Peyer's patch (tissue), 4 donors: ENCODE measurements around the gene DNAH8.

Experiments used
- CTCF ChIP-seq, 6 experiments: fragments of 450-650 bp in 4 of 6; fragments of 200-600 bp in 2 of 6; sonication (generic) in 1 of 6; IDR thresholded peaks; one replicate each; pipeline ENCODE4 v1.5.1; 2017 to 2019; ENCODE audit warnings: antibody characterized with exemption in 6 of 6, mild to moderate bottlenecking in 3 of 6, moderate library complexity in 1 of 6
- POLR2A ChIP-seq, 2 donors: fragments of 450-650 bp; IDR thresholded peaks; one replicate each; pipeline ENCODE4 v1.5.1; 2017; ENCODE audit warnings: antibody characterized with exemption in 2 of 2, mild to moderate bottlenecking in 2 of 2, moderate library complexity in 2 of 2

- no peak for TF ChIP-seq POLR2A (IDR thresholded peaks at IDR 0.05)
- TF ChIP-seq CTCF (IDR thresholded peaks at IDR 0.05), result no peak
These were observed 329.1 kb downstream of the DNAH8 start for GRCh38 chr6:39044181-39044580.
